OCI-LY3 (cell line): ENCODE measurements around the gene ELL2.
A peak's percentile ranks its signal among the peaks of the same experiment; 100 is the strongest.
"Not testable (repeated sequence)": the region's sequence is repeated elsewhere in the genome, so short reads cannot be mapped to it uniquely, and the experiment has no call there.

Experiments
- H2AFZ ChIP-seq: fragments of 200-600, 300-600 bp; shearing (Covaris generic); 2 replicates; pipeline ENCODE4 v1.6.0; 2014; ENCODE audit warnings: antibody characterized with exemption, low read depth, low read length
- H3K27ac ChIP-seq: fragments of 200-600, 300-600 bp; sonication (generic); 2 replicates; pipeline ENCODE4 v1.5.1; 2014; ENCODE audit warnings: mild to moderate bottlenecking, low read length, moderate library complexity, mixed read lengths
- H3K27me3 ChIP-seq: fragments of 200-600, 300-600 bp; sonication (generic); 2 replicates; pipeline ENCODE4 v1.6.1; 2014; ENCODE audit warnings: low read depth, low read length, mixed read lengths
- H3K36me3 ChIP-seq: fragments of 200-600, 300-600 bp; sonication (generic); replicated peaks from 2 replicates; pipeline ENCODE3; 2014; ENCODE audit warnings: low read depth, low read length, mixed read lengths
- H3K4me1 ChIP-seq: fragments of 300-600, 200-600 bp; sonication (generic); 2 replicates; pipeline ENCODE4 v1.6.1; 2014; ENCODE audit warnings: low read length, mixed read lengths
- H3K4me2 ChIP-seq: fragments of 200-600, 300-600 bp; sonication (generic); 2 replicates; pipeline ENCODE4 v1.6.1; 2014; ENCODE audit warnings: low read length, mixed read lengths
- H3K4me3 ChIP-seq: fragments of 300-600, 200-600 bp; sonication (generic); 2 replicates; pipeline ENCODE4 v1.5.1; 2014; ENCODE audit warnings: antibody characterized with exemption, mild to moderate bottlenecking, low read length, moderate library complexity
- H3K79me2 ChIP-seq: fragments of 300-600, 200-600 bp; shearing (Covaris generic); 2 replicates; pipeline ENCODE4 v1.6.1; 2014; ENCODE audit warnings: mild to moderate bottlenecking, low read length, mixed read lengths
- H3K9ac ChIP-seq: fragments of 300-600, 200-600 bp; shearing (Covaris generic); 2 replicates; pipeline ENCODE4 v1.6.0; 2014; ENCODE audit warnings: mild to moderate bottlenecking, low read length, moderate library complexity
- H3K9me3 ChIP-seq: fragments of 200-600, 300-600 bp; shearing (Covaris generic); 2 replicates; pipeline ENCODE4 v1.6.1; 2014; ENCODE audit warnings: low read length, mixed read lengths; ENCODE audit not compliant: insufficient read depth
- H4K20me1 ChIP-seq: fragments of 200-600, 300-600 bp; sonication (generic); 2 replicates; pipeline ENCODE4 v1.6.1; 2016; ENCODE audit warnings: low read length, mixed read lengths; ENCODE audit not compliant: insufficient read depth
- EZH2phosphoT487 ChIP-seq: fragments of 200-600 bp; shearing (Covaris generic); IDR thresholded peaks from 2 replicates; pipeline ENCODE4 v1.6.1; 2018; ENCODE audit warnings: antibody characterized with exemption, mixed run types, low read depth
- TF ChIP-seq, protein P1 (sequence below): fragments of 200-600, 300-600 bp; sonication (generic); IDR thresholded peaks from 2 replicates; pipeline ENCODE4 v1.5.1; 2014; ENCODE audit warnings: antibody characterized with exemption, low read length, low read depth

Gene ELL2

DNA sequence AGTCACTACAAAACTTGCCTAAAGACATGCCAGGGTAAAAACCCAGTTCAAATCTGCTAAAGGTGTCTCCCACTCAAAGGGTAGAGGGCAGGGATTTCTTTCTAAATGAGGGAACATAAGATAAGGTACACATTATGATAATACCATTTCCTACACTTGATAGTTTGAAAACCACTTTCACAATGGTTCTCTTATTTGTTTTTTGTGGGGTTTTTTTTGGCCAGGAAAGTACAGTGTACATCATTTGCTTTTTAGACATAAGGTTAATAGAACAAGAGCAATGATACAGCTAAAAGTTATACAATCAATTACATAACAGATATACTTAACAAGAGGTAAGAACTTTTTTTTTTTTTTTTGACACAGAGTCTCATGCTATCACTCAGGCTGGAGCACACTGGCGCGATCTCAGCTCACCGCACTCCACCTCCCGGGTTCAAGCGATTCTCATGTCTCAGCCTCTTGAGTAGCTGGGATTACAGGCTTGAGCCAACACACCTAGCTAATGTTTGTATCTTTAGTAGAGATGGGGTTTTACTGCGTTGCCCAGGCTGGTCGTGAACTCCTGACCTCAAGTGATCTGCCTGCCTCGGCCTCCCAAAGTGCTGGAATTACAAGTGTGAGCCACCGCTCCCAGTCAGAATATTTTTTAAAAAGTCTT is 90.4 kb downstream of the ELL2 start:
- no peaks in the 10 kb centered on the region for H3K36me3 ChIP-seq
- H4K20me1 ChIP-seq = no peaks in the 10 kb centered on the region
- no peaks in the 10 kb centered on the region for H3K9me3 ChIP-seq
- peak overlapping the region; percentile 51; the same call in 1 of the 2 replicates for H3K9ac ChIP-seq
- no peak overlapping the region; the same call in 1 of the 2 replicates for H3K27ac ChIP-seq
- no peak overlapping the region for H2AFZ ChIP-seq
- H3K79me2 ChIP-seq = no peaks in the 10 kb centered on the region
- H3K4me1 ChIP-seq = peaks cover 26% of the 10 kb centered on the region
- H3K4me3 ChIP-seq = no peak overlapping the region
- TF ChIP-seq, protein P1, sequence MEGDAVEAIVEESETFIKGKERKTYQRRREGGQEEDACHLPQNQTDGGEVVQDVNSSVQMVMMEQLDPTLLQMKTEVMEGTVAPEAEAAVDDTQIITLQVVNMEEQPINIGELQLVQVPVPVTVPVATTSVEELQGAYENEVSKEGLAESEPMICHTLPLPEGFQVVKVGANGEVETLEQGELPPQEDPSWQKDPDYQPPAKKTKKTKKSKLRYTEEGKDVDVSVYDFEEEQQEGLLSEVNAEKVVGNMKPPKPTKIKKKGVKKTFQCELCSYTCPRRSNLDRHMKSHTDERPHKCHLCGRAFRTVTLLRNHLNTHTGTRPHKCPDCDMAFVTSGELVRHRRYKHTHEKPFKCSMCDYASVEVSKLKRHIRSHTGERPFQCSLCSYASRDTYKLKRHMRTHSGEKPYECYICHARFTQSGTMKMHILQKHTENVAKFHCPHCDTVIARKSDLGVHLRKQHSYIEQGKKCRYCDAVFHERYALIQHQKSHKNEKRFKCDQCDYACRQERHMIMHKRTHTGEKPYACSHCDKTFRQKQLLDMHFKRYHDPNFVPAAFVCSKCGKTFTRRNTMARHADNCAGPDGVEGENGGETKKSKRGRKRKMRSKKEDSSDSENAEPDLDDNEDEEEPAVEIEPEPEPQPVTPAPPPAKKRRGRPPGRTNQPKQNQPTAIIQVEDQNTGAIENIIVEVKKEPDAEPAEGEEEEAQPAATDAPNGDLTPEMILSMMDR = no peak
- TF ChIP-seq EZH2phosphoT487 = no peak
- H3K27me3 ChIP-seq = no peaks in the 10 kb centered on the region
- peak overlapping the region; percentile 76 for H3K4me2 ChIP-seq

DNA sequence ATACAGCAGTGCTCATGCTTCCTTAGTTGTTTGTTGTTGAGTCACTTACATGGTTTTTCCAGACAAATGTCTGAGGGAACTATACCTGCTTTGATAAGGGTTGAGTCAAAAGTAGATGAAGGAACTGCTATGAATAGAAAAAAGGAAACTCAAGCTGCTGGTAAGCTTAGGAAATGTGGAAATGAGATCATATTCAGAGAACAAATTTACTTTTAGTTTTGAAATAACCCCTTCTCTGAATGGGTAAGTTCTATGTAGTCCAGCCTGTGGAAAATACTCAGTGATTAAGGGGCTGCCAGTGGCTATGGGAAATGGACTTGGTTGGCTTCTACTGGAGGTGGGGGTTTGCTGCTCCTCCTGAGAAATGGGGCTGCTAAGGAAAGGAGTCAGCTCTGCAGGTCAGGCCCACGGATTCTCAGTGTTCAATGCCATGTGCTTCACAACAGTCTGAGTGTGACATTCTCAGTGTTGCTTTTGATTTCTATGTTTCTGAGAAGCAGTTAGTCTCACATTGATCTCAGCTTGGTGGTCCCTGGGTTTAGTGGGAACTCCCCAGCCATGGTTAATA is 91.5 kb downstream of the ELL2 start:
- TF ChIP-seq EZH2phosphoT487 = no peak
- TF ChIP-seq, protein P1 = no peak
- Histone ChIP-seq H3K4me3 (peak overlapping the region; percentile 52), H3K4me2 (peak overlapping the region; percentile 76), H3K79me2 (no peaks in the 10 kb centered on the region), H2AFZ (peak overlapping the region; percentile 35; the same call in 1 of the 2 replicates), H3K9ac (peak overlapping the region; percentile 51; the same call in 1 of the 2 replicates), H4K20me1 (no peaks in the 10 kb centered on the region), H3K36me3 (no peaks in the 10 kb centered on the region), H3K9me3 (no peaks in the 10 kb centered on the region), H3K27me3 (no peaks in the 10 kb centered on the region), H3K27ac (peak overlapping the region; percentile 82), H3K4me1 (peaks cover 26% of the 10 kb centered on the region)

DNA sequence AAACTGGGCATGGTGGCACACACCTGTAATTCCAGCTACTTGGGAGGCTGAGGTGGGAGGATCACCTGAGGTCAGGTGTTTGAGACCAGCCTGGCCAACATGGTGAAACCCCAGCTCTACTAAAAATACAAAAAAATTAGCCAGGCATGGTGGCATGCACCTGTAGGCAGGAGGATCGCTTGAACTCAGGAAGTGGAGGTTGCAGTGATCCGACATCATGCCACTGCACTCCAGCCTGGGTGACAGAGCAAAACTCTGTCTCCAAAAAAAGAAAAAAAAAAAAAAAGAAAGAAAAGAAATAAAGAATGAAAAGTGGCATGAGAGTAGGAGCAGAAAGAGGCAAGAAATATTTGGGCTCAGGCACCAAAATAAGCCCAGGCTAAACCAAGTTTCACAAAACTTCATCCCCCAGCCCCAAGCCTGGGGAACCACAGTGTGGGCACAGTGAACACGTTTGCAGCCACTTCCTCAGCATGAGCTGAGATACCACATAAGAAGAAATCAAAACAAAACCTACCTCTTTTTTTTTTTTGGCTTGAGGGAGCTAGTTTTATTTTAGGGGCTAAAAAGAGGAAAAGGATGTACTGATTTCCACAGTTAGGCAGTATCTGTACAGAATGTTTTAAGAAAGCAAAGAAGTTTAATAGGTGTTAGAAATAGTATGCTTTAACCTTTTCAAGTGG is 92.3 kb downstream of the ELL2 start:
- peak overlapping the region; percentile 76 for H3K4me2 ChIP-seq
- H3K9ac ChIP-seq = peak overlapping the region; percentile 37; the same call in 1 of the 2 replicates
- H3K36me3 ChIP-seq, H3K27me3 ChIP-seq, H2AFZ ChIP-seq, H3K79me2 ChIP-seq, H4K20me1 ChIP-seq, H3K9me3 ChIP-seq: not testable (repeated sequence)
- H3K4me3 ChIP-seq = peak overlapping the region; percentile 33; the same call in 1 of the 2 replicates
- H3K27ac ChIP-seq = peak overlapping the region; percentile 82; the same call in 1 of the 2 replicates
- H3K4me1 ChIP-seq = peaks cover 26% of the 10 kb centered on the region

DNA sequence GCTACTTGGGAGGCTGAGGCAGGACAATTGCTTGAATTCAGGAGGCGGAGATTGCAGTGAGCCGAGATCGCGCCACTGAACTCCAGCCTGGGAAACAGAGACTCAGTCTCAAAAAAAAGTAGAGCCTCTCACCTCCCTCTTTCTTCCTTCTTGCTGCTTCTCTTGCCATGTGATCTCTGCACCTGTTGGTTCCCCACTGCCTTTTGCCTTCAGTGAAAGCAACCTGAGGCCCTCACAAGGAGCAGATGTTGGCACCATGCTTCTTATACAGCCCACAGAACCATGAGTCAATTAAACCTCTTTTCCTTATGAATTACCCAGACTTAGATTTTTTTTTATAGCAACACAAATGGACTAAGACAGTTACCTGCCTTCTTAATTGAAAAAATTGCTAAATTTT is 93.5 kb downstream of the ELL2 start:
- Histone ChIP-seq H3K27ac (no peak overlapping the region), H3K4me1 (peaks cover 26% of the 10 kb centered on the region), H3K9me3 (no peaks in the 10 kb centered on the region), H4K20me1 (no peaks in the 10 kb centered on the region), H3K79me2 (no peaks in the 10 kb centered on the region), H3K4me2 (no peak overlapping the region), H3K4me3 (no peak overlapping the region), H3K36me3 (no peaks in the 10 kb centered on the region), H3K9ac (no peak overlapping the region), H3K27me3 (no peaks in the 10 kb centered on the region), H2AFZ (no peak overlapping the region)
- TF ChIP-seq, protein P1 = no peak
- TF ChIP-seq EZH2phosphoT487 = no peak
